H1 (cell line): ENCODE measurements around the gene SAMD15. TPM values are rescaled to one million over a fixed set of nuclear protein-coding genes. Genes with fewer than 3 reads are reported as not detected.

ENCODE experiments used
- CTCF ChIA-PET: fragments of 300-600 bp; sonication (Branson Sonifier 250); formaldehyde crosslinking; loops from one replicate; lab custom pipeline; 2021; ENCODE audit not compliant: partially characterized antibody; lab: Charles Lee
- POLR2A ChIA-PET: fragments of 300-600 bp; sonication (Branson Sonifier 250); formaldehyde crosslinking; loops from one replicate; lab custom pipeline; 2021; ENCODE audit warnings: inconsistent platforms; ENCODE audit not compliant: partially characterized antibody; lab: Charles Lee
- DNase-seq, 2 experiments: peaks; one replicate each; pipeline versions ENCODE4 v3.0.0 to v3.0.0-alpha.2; 2010 to 2022; ENCODE audit warnings: low spot score in 2 of 2, low read depth in 1 of 2, mixed read lengths in 1 of 2
- FAIRE-seq: peaks from 2 replicates; lab custom pipeline; 2011; peaks lifted over from hg19 to GRCh38; lab: Jason Lieb, UNC
- H2AFZ ChIP-seq: 2 replicates; pipeline ENCODE4 v1.8.1; 2012; ENCODE audit warnings: low read length, inconsistent platforms
- H2AK5ac ChIP-seq: 2 replicates; pipeline ENCODE4 v1.6.1; 2013; ENCODE audit warnings: low read depth, low read length
- H2BK120ac ChIP-seq: replicated peaks from 2 replicates; pipeline ENCODE3; 2013; ENCODE audit warnings: low read depth, low read length, inconsistent platforms
- H2BK12ac ChIP-seq: 2 replicates; pipeline ENCODE4 v1.6.1; 2013; ENCODE audit warnings: low read depth, low read length
- H2BK15ac ChIP-seq: 2 replicates; pipeline ENCODE4 v1.6.1; 2013; ENCODE audit warnings: low read length
- H2BK20ac ChIP-seq: 2 replicates; pipeline ENCODE4 v1.6.1; 2013; ENCODE audit warnings: low read length
- H2BK5ac ChIP-seq: 2 replicates; pipeline ENCODE4 v1.6.1; 2013; ENCODE audit warnings: low read depth, low read length
- H3K14ac ChIP-seq: 2 replicates; pipeline ENCODE4 v1.6.1; 2013; ENCODE audit warnings: inconsistent platforms; ENCODE audit not compliant: insufficient read length
- H3K18ac ChIP-seq: 2 replicates; pipeline ENCODE4 v1.6.1; 2013; ENCODE audit warnings: low read length; ENCODE audit errors: extremely low read depth
- H3K23ac ChIP-seq: 2 replicates; pipeline ENCODE4 v1.6.1; 2013; ENCODE audit warnings: inconsistent platforms; ENCODE audit not compliant: insufficient read length
- H3K23me2 ChIP-seq: 2 replicates; pipeline ENCODE4 v1.6.1; 2013; ENCODE audit warnings: low read depth, low read length
- H3K27ac ChIP-seq: 2 replicates; pipeline ENCODE4 v1.6.1; 2011; ENCODE audit warnings: low read depth, low read length, inconsistent platforms
- H3K27me3 ChIP-seq, 4 experiments: replicated peaks in 1 of 4; 1 replicate in 1 of 4; 2 replicates in 3 of 4; pipeline versions ENCODE4 v1.6.1 to v1.8.1; 2011 to 2013; ENCODE audit warnings: low read length in 3 of 4, mild to moderate bottlenecking in 3 of 4, inconsistent platforms in 2 of 4, mixed read lengths in 2 of 4, moderate library complexity in 1 of 4; ENCODE audit not compliant: control insufficient read depth in 3 of 4, insufficient read depth in 3 of 4; ENCODE audit errors: extremely low read depth in 1 of 4
- H3K36me3 ChIP-seq, 4 experiments: 2 replicates each; pipeline versions ENCODE4 v1.6.1 to v1.8.1; 2011 to 2013; ENCODE audit warnings: mild to moderate bottlenecking in 4 of 4, low read length in 3 of 4, moderate library complexity in 2 of 4, control low read depth in 1 of 4, inconsistent platforms in 1 of 4; ENCODE audit not compliant: insufficient read depth in 4 of 4, control insufficient read depth in 2 of 4
- H3K4ac ChIP-seq: replicated peaks from 2 replicates; pipeline ENCODE3; 2013; ENCODE audit warnings: low read length, low read depth, mixed read lengths, inconsistent platforms; ENCODE audit not compliant: insufficient read length
- H3K4me1 ChIP-seq, 4 experiments: replicated peaks in 1 of 4; 1 replicate in 1 of 4; 2 replicates in 3 of 4; pipeline versions ENCODE4 v1.6.1 to v1.8.1; 2011 to 2013; ENCODE audit warnings: low read length in 3 of 4, inconsistent platforms in 2 of 4, mixed read lengths in 1 of 4; ENCODE audit not compliant: insufficient read depth in 4 of 4, control insufficient read depth in 3 of 4
- H3K4me2 ChIP-seq, 2 experiments: 2 replicates each; pipeline versions ENCODE4 v1.6.1 to v1.8.1; 2011 to 2013; ENCODE audit warnings: low read depth in 2 of 2, low read length in 2 of 2, control low read depth in 1 of 2, inconsistent platforms in 1 of 2, mild to moderate bottlenecking in 1 of 2; ENCODE audit not compliant: insufficient read depth in 1 of 2
- H3K4me3 ChIP-seq, 4 experiments: fragments of 200-600, 300-600 bp in 1 of 4; sonication (generic), shearing (Covaris generic), sonication (Bioruptor Twin) in 1 of 4; 2 replicates each; pipeline versions ENCODE4 v1.5.1 to v1.8.1; 2011 to 2016; ENCODE audit warnings: low read length in 4 of 4, low read depth in 3 of 4, control low read depth in 2 of 4, inconsistent platforms in 2 of 4, mild to moderate bottlenecking in 2 of 4, mixed read lengths in 1 of 4, moderate library complexity in 1 of 4; ENCODE audit not compliant: insufficient read depth in 2 of 4; ENCODE audit errors: extremely low read depth in 1 of 4
- H3K56ac ChIP-seq: replicated peaks from 2 replicates; pipeline ENCODE3; 2013; ENCODE audit warnings: low read depth, mild to moderate bottlenecking, mixed read lengths, low read length, inconsistent platforms; ENCODE audit not compliant: insufficient read length
- H3K79me1 ChIP-seq: 2 replicates; pipeline ENCODE4 v1.6.1; 2013; ENCODE audit warnings: low read depth, low read length, control low read depth
- H3K79me2 ChIP-seq, 2 experiments: 2 replicates each; pipeline versions ENCODE4 v1.6.1 to v1.8.1; 2012 to 2013; ENCODE audit warnings: low read length in 2 of 2, mild to moderate bottlenecking in 2 of 2, inconsistent platforms in 1 of 2; ENCODE audit not compliant: insufficient read depth in 2 of 2, control insufficient read depth in 1 of 2
- H3K9ac ChIP-seq, 4 experiments: replicated peaks in 1 of 4; 1 replicate in 1 of 4; 2 replicates in 3 of 4; pipeline versions ENCODE4 v1.6.1 to v1.8.1; 2011 to 2013; ENCODE audit warnings: low read depth in 3 of 4, low read length in 3 of 4, control low read depth in 2 of 4, mild to moderate bottlenecking in 2 of 4, moderate library complexity in 2 of 4, inconsistent platforms in 1 of 4; ENCODE audit errors: extremely low read depth in 1 of 4
- H3K9me3 ChIP-seq, 2 experiments: 2 replicates each; pipeline versions ENCODE4 v1.6.1 to v1.8.1; 2012 to 2013; ENCODE audit warnings: mild to moderate bottlenecking in 2 of 2, moderate library complexity in 2 of 2, control low read depth in 1 of 2, inconsistent platforms in 1 of 2, low read depth in 1 of 2, low read length in 1 of 2, mixed read lengths in 1 of 2; ENCODE audit not compliant: insufficient read depth in 2 of 2
- H4K20me1 ChIP-seq, 2 experiments: replicated peaks in 1 of 2; 2 replicates each; pipeline versions ENCODE3 to v1.8.1; 2011 to 2013; ENCODE audit warnings: inconsistent platforms in 2 of 2, low read length in 2 of 2, mild to moderate bottlenecking in 1 of 2; ENCODE audit not compliant: insufficient read depth in 2 of 2, control insufficient read depth in 1 of 2
- H4K5ac ChIP-seq: 2 replicates; pipeline ENCODE4 v1.6.1; 2013; ENCODE audit warnings: low read length, low read depth, mixed read lengths, inconsistent platforms; ENCODE audit not compliant: insufficient read length
- H4K8ac ChIP-seq: 2 replicates; pipeline ENCODE4 v1.8.0; 2013; ENCODE audit warnings: mild to moderate bottlenecking, moderate library complexity, low read length, inconsistent platforms; ENCODE audit not compliant: insufficient read depth; ENCODE audit errors: extremely low read depth
- H4K91ac ChIP-seq: replicated peaks from 2 replicates; pipeline ENCODE3; 2013; ENCODE audit warnings: low read length, mixed read lengths, inconsistent platforms; ENCODE audit not compliant: insufficient read length
- CBX5 ChIP-seq: fragments of 300-800, 300-1000 bp; sonication (generic); IDR thresholded peaks from 2 replicates; pipeline ENCODE4 v1.7.1; 2016; ENCODE audit warnings: antibody characterized with exemption, low read length, low read depth
- FOSL1 ChIP-seq: IDR thresholded peaks from 2 replicates; pipeline ENCODE4 v1.6.1; 2011; ENCODE audit warnings: mild to moderate bottlenecking, low read depth, low read length, moderate library complexity; ENCODE audit not compliant: insufficient read depth
- KDM4A ChIP-seq: IDR thresholded peaks from one replicate; pipeline ENCODE4 v1.7.1; 2012; ENCODE audit warnings: low read depth, mild to moderate bottlenecking, moderate library complexity, low read length, inconsistent platforms; ENCODE audit not compliant: severe bottlenecking
- MAFK ChIP-seq: IDR thresholded peaks from 2 replicates; pipeline ENCODE4 v1.6.1; 2012; ENCODE audit warnings: low read depth, mild to moderate bottlenecking, improper control_type of control experiment, low read length
- NRF1 ChIP-seq: IDR thresholded peaks from 2 replicates; pipeline ENCODE4 v1.6.1; 2011; ENCODE audit warnings: mild to moderate bottlenecking, low read depth, low read length, improper control_type of control experiment
- RAD21 ChIP-seq, 2 experiments: IDR thresholded peaks in 1 of 2; conservative IDR thresholded peaks in 1 of 2; 2 replicates each; pipeline ENCODE4 v1.6.1; 2011; ENCODE audit warnings: low read depth in 2 of 2, low read length in 2 of 2, improper control_type of control experiment in 1 of 2, inconsistent platforms in 1 of 2, mild to moderate bottlenecking in 1 of 2, moderate library complexity in 1 of 2
- SIRT6 ChIP-seq: IDR thresholded peaks from one replicate; pipeline ENCODE4 v1.7.1; 2012; ENCODE audit warnings: low read length, inconsistent platforms
- SP2 ChIP-seq: IDR thresholded peaks from 2 replicates; pipeline ENCODE4 v1.6.1; 2012; ENCODE audit warnings: mild to moderate bottlenecking, low read length, inconsistent platforms
- SP4 ChIP-seq: IDR thresholded peaks from 2 replicates; pipeline ENCODE4 v1.6.1; 2012; ENCODE audit warnings: low read length, inconsistent platforms
- WGBS, 2 experiments: shearing (Covaris generic) in 1 of 2; methylation state at CpG; one replicate each; pipeline versions ENCODE4 v1.1.6 to v1.1.7; 2013 to 2015; ENCODE audit warnings: low lambda C conversion rate in 2 of 2, mixed read lengths in 2 of 2, inconsistent platforms in 1 of 2, low coverage in 1 of 2, missing lambda C conversion rate in 1 of 2; ENCODE audit not compliant: insufficient replicate concordance in 2 of 2, insufficient coverage in 1 of 2, insufficient read length in 1 of 2; ENCODE audit errors: extremely low coverage in 1 of 2, missing lambda C conversion rate in 1 of 2; 5-methylcytosine and 5-hydroxymethylcytosine counted together
- polyA plus RNA-seq, 7 experiments: library from polyadenylated mRNA; depleted of rRNA in 3 of 7; stranded (reverse) in 5 of 7; unstranded in 2 of 7; fragments of >200 nt in 5 of 7; fragments of 200-250 nt in 2 of 7; gene quantifications; 1 replicate in 5 of 7; 2 replicates in 1 of 7; 4 replicates in 1 of 7; pipeline versions ENCODE4 v1.2.1 to v1.2.3, GENCODE V29; 2011 to 2013; ENCODE audit warnings: missing spikeins in 2 of 7, mixed read lengths in 2 of 7
- total RNA-seq: library from RNA; stranded (reverse); fragmentation: NEBNext Ultra II Directional; extraction: Animal tissue kit (Norgen Biotek cat#: 25700); gene quantifications from 2 replicates; pipeline ENCODE4 v1.2.1, GENCODE V29; 2021
- TF ChIP-seq, protein P1 (sequence below): IDR thresholded peaks from 2 replicates; pipeline ENCODE4 v1.6.1; 2012; ENCODE audit warnings: inconsistent platforms
- TF ChIP-seq, protein P2 (sequence below), 3 experiments: IDR thresholded peaks; 1 replicate in 2 of 3; 2 replicates in 1 of 3; pipeline versions ENCODE4 v1.5.1 to v1.6.1; 2011; ENCODE audit warnings: low read length in 3 of 3, mild to moderate bottlenecking in 3 of 3, inconsistent platforms in 2 of 3, low read depth in 1 of 3, moderate library complexity in 1 of 3; ENCODE audit not compliant: insufficient read depth in 1 of 3; ENCODE audit errors: control extremely low read depth in 1 of 3

Gene SAMD15
- total and polyA plus RNA-seq, 2 of the 8 experiments (the other 6 are each of a cell fraction or from before 2014, with no cell fraction given): 0.17 to 1.0 TPM

DNA sequence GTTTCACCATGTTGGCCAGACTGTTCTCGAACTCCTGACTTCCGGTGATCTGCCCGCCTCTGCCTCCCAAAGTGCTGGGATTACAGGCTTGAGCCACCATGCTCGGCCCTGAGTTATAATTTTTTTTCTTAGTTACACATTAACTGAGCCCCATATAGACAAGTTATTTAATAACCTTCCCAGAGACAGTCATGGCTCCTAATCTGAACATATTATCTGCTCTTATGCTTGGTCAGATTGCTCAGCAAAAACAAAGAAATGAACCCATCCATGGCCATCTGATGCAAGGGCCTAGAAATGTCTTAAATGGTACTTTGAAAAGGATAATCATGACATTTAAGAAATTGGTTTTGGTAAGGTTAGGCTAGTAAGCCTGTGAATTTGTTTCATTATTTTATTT is 13.0 kb downstream of the SAMD15 start:
- WGBS, 2 experiments: 97% methylated on average over 4 of the region's 4 CpGs; no CpG with 5 or more reads in 1 of the 2 experiments
- Histone ChIP-seq H2AFZ (no peak overlapping the region), H3K4me1 (no peaks in the 10 kb centered on the region), H3K4ac (no peak overlapping the region), H3K27me3 (no peaks in the 10 kb centered on the region), H4K8ac (no peak overlapping the region), H3K23ac (no peak overlapping the region), H2BK5ac (no peak overlapping the region), H2BK120ac (no peak overlapping the region), H3K23me2 (no peaks in the 10 kb centered on the region), H3K36me3 (no peaks in the 10 kb centered on the region), H4K20me1 (no peaks in the 10 kb centered on the region), H3K56ac (no peak overlapping the region), H4K91ac (no peak overlapping the region), H2BK12ac (no peak overlapping the region), H3K18ac (no peak overlapping the region), H3K9ac (no peak overlapping the region), H3K4me2 (no peak overlapping the region), H3K79me2 (no peaks in the 10 kb centered on the region), H3K27ac (no peak overlapping the region), H4K5ac (no peak overlapping the region), H3K14ac (no peak overlapping the region), H2AK5ac (no peak overlapping the region), H2BK15ac (no peak overlapping the region), H3K9me3 (no peaks in the 10 kb centered on the region), H3K79me1 (no peaks in the 10 kb centered on the region), H3K4me3 (no peak overlapping the region), H2BK20ac (no peak overlapping the region)
- POLR2A ChIA-PET: no interaction called here
- CTCF ChIA-PET: interaction anchor here (0.9 kb wide), 1 partner anchor 11 kb away, joined by 3 read pairs; no protein-coding TSS in a partner anchor
- no peak for FAIRE-seq
- no peak for DNase-seq
- TF ChIP-seq FOSL1 (no peak), SP2 (no peak), SP4 (no peak), RAD21 (IDR thresholded peaks at IDR 0.05 in 1 of 2, conservative IDR thresholded peaks at IDR 0.05 in 1 of 2; ENCODE audit: low read depth in 2 of 2, low read length in 2 of 2) (no peak), SIRT6 (no peak), CBX5 (no peak), MAFK (no peak), NRF1 (no peak), KDM4A (no peak)
- TF ChIP-seq, protein P1, sequence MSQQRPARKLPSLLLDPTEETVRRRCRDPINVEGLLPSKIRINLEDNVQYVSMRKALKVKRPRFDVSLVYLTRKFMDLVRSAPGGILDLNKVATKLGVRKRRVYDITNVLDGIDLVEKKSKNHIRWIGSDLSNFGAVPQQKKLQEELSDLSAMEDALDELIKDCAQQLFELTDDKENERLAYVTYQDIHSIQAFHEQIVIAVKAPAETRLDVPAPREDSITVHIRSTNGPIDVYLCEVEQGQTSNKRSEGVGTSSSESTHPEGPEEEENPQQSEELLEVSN: no peak
- TF ChIP-seq, protein P2, sequence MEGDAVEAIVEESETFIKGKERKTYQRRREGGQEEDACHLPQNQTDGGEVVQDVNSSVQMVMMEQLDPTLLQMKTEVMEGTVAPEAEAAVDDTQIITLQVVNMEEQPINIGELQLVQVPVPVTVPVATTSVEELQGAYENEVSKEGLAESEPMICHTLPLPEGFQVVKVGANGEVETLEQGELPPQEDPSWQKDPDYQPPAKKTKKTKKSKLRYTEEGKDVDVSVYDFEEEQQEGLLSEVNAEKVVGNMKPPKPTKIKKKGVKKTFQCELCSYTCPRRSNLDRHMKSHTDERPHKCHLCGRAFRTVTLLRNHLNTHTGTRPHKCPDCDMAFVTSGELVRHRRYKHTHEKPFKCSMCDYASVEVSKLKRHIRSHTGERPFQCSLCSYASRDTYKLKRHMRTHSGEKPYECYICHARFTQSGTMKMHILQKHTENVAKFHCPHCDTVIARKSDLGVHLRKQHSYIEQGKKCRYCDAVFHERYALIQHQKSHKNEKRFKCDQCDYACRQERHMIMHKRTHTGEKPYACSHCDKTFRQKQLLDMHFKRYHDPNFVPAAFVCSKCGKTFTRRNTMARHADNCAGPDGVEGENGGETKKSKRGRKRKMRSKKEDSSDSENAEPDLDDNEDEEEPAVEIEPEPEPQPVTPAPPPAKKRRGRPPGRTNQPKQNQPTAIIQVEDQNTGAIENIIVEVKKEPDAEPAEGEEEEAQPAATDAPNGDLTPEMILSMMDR (IDR thresholded peaks at IDR 0.05; ENCODE audit: control extremely low read depth in 1 of 3, insufficient read depth in 1 of 3, low read depth in 1 of 3, low read length in 3 of 3): no peak
